HG03457 (cell line): ENCODE results near the gene TSKU.
"Not testable (repeated sequence)": the region's sequence is repeated elsewhere in the genome, so short reads cannot be mapped to it uniquely, and the experiment has no call there.

ENCODE experiments used
- ATAC-seq: cut with Tn5 transposase; IDR thresholded peaks from one replicate; pipeline ENCODE4 v1.9.1; 2021; ENCODE audit warnings: moderate number of reproducible peaks; ENCODE audit not compliant: unreplicated experiment

The TSKU gene

GRCh38 chr11:76822406-76822805 is 39.2 kb downstream of the TSKU start:
- ATAC-seq, result no peak

- no peak for ATAC-seq
Observed at GRCh38 chr11:76823481-76824028, 40.4 kb downstream of the TSKU start.

GRCh38 chr11:76824083-76824939 is 41.2 kb downstream of the TSKU start:
- no peak for ATAC-seq

DNA sequence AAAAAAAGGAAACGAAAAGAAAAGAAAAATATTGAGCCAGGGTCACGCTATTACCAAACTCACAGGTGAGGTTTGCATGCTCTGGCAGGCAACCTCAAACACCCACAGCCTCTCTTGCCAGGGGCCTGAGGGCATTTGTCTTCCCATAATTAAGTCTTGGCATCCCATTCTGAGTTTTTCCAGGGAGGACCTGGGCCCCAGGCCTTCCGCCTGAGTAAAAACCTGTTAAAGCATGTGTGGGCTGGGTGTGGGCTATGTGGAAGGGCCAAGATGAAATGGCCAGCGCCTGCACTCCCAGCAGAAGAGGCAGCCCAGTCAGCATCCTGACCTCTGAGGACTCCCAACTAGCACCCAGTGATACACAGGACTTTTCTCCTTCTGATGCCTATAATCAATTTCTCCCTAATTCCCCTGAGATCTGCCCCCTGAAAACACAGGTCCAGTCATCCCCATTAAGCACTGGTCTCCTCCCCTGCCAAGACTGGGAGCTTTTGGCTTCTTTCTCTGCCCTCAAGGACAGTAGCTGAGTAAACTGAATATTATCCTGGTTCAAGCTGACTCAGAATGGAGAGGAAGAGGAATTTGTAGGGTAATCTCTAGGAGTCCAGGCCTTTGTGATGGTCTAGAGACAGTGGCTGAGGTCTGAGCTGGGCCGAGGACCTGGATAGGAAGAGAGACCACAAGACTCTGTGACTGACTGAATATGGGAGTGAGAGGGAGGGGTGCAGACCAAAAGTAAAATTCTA is 42.0 kb downstream of the TSKU start:
- no peak for ATAC-seq

- no peak for ATAC-seq
Observed at GRCh38 chr11:76825726-76826396, 42.7 kb downstream of the TSKU start.

DNA sequence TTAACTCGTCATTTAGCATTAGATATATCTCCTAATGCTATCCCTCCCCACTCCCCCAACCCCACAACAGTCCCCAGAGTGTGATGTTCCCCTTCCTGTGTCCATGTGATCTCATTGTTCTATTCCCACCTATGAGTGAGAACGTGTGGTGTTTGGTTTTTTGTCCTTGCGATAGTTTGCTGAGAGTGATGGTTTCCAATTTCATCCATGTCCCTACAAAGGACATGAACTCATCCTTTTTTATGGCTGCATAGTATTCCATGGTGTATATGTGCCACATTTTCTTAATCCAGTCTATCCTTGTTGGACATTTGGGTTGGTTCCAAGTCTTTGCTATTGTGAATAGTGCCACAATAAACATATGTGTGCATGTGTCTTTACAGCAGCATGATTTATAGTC is 43.4 kb downstream of the TSKU start:
- ATAC-seq, result not testable (repeated sequence)

DNA sequence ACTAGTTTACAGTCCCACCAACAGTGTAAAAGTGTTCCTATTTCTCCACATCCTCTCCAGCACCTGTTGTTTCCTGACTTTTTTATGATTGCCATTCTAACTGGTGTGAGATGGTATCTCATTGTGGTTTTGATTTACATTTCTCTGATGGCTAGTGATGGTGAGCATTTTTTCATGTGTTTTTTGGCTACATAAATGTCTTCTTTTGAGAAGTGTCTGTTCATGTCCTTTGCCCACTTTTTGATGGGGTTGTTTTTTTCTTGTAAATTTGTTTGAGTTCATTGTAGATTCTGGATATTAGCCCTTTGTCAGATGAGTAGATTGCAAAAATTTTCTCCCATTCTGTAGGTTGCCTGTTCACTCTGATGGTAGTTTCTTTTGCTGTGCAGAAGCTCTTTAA is 43.8 kb downstream of the TSKU start:
- ATAC-seq, result not testable (repeated sequence)

DNA sequence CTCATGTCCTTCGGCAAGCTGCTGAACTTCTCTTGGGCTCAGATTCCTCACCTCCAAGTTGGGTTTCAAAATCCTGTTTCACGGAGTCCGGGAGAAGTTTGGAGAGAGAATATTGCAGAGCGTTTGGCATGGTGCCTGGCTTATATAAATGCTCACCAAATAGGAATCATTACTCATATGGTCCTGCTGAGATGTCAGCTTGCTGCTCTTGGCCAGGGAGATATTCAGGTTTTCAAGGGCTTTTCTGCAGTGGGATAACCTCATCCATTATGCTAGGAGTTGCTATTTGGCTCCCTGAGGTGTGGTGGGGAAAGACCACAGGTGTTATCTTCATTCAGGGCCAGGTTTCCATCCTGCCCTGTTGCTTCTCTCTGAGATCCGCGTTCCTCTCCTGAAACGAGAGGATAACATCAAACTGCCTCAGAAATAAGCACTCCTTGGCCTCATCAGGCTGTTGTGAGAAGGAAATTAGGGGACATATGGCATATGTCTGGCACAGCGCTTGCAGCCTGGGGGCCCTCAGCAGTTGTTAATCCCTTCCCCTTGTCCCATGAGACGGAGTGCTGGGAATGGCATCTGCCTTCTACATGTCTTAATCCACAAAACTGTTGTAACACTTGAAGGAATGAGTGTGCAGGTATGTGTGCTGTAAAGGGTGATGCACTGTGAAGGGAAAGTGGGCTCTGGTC is 47.6 kb downstream of the TSKU start:
- ATAC-seq, result no peak

DNA sequence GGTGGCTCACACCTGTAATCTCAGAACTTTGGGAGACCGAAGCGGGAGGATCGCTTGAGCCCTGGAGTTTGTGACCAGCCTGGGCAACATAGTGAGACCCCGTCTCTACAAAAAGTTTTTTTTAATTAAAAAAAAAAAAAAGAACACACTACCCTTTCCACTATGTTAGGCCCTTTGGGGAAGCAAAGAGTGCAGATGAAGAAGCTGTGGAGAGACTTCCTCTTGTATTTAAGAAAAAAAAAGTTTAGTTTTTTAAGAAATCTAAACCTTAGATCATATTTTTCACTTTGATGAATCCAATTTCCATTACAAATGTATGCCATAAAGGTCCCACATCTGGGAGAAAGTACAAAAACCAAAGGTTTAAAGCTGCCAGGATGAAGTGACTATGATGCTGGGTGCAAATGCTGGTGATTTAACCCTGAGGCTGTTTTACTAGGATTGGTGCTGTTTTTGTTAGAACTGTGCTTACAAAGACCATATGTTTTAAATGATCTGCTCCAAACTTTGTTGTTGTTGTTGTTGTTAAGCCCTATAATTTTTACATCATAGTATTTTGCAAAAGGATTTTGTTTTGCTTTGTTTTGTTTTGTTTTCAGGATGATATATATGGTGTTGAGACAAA is 48.6 kb downstream of the TSKU start:
- ATAC-seq, result no peak

GRCh38 chr11:76832361-76832760 is 49.2 kb downstream of the TSKU start:
- ATAC-seq, result no peak

GRCh38 chr11:76834151-76834550 is 51.0 kb downstream of the TSKU start:
- ATAC-seq, result no peak

DNA sequence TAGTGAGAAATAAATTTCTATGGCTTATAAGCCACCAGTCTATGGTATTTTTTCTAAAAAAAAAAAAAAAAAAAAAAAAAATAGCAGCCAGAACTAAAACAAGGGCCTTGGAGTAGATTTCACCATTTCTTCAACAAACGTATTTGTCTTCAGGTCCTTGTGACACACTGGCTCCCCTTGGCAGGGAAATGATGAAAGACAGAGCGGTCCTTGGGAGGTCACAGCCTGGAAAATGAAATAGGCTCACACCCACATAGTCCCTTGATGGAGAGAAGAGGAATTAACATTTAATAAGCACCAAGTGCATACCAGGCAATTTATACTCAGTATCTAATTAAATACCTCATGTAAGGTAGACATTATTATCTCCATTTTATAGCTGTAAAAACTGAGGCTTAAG is 51.9 kb downstream of the TSKU start:
- ATAC-seq, result no peak

DNA sequence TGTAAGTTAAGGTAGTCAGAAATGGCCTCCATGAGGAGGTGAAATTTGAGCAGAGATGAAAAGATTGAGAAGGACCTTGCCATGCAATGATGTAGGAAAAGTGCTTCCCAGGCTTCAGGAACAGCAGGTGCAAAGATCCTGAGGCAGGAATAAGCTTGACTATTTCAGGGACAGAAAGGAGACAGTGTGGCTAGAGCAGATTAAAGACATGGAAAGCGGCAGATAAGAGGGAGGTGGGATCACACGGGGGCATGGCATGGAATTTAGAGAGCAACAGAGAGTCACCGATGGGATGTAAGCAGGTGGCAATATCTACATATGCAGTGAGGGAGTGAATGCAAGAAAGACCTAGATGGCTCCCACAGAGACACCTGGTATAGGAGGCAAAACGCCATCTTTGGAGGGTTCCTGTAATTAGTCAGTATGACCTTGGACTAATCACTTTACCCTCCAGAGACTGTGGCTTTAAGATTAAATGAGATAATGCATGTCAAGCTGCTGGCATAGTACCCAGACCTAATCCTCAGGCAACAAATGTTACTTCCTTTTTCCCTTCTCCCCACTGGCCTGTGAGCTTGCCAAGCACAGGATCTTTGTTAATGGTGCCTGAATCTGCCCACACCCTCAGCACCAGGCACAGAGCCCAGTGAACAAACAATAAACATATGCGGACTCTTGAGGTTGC is 52.9 kb downstream of the TSKU start:
- ATAC-seq, result no peak

DNA sequence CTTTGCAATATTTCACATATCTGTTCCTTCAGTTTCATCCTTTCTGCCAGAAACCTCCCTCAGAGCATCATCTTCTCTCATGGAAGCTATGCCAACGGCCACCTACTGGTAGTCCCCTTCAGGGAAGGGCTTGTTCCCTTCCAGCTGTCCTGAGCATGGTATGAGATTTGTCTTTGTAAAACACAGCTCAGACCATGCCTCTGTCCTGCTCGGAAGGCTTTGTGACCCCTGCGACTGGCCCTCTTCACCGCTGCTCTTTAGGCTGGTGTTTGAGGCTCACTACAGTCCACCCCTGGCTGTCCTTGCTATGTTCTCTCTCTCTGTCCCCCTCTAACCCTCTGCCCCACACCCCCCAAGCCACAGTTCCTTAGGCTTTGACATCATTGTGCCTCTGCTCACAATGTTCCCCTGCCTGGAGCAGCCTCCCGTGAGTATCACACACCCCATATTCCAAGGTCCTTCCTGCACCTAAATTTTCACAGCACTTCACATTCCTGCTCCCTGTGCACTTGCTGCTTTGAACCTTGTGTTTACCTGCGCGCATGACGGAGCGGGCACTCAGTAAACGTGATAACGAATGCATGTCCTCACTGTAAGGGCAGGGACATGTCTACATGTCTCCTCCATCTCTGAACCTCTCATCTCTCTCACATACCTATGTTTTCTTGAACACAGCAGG is 53.6 kb downstream of the TSKU start:
- ATAC-seq, result no peak

GRCh38 chr11:76837696-76838677 is 54.8 kb downstream of the TSKU start:
- no peak for ATAC-seq

- no peak for ATAC-seq
Observed at GRCh38 chr11:76838678-76839068, 55.5 kb downstream of the TSKU start.

- no peak for ATAC-seq
Observed at GRCh38 chr11:76839311-76839710, 56.2 kb downstream of the TSKU start.

GRCh38 chr11:76841923-76842452 is 58.8 kb downstream of the TSKU start:
- no peak for ATAC-seq
